Ishikawa (cell line): ENCODE results near the gene TNFRSF1A.

Source experiments
- CEBPB ChIP-seq: IDR thresholded peaks from 2 replicates; pipeline ENCODE4 v1.6.1; 2012
- CREB1 ChIP-seq: IDR thresholded peaks from 2 replicates; pipeline ENCODE4 v1.6.1; 2012; ENCODE audit warnings: low read depth
- EGR1 ChIP-seq: IDR thresholded peaks from 2 replicates; pipeline ENCODE4 v1.6.1; 2012
- EP300 ChIP-seq: IDR thresholded peaks from 2 replicates; pipeline ENCODE4 v1.6.1; 2012; ENCODE audit warnings: borderline replicate concordance
- FOXM1 ChIP-seq: IDR thresholded peaks from 2 replicates; pipeline ENCODE4 v1.6.1; 2012; ENCODE audit warnings: low read depth, borderline replicate concordance
- MAX ChIP-seq: IDR thresholded peaks from 2 replicates; pipeline ENCODE4 v1.6.1; 2012
- NFIC ChIP-seq: IDR thresholded peaks from 2 replicates; pipeline ENCODE4 v1.6.1; 2012
- RAD21 ChIP-seq: IDR thresholded peaks from 2 replicates; pipeline ENCODE4 v1.6.1; 2012; ENCODE audit warnings: low read depth
- REST ChIP-seq: IDR thresholded peaks from 2 replicates; pipeline ENCODE4 v1.6.1; 2012; ENCODE audit warnings: low read depth, mild to moderate bottlenecking
- TAF1 ChIP-seq: IDR thresholded peaks from 2 replicates; pipeline ENCODE4 v1.6.1; 2012; ENCODE audit warnings: low read depth, mild to moderate bottlenecking
- TCF12 ChIP-seq: IDR thresholded peaks from 2 replicates; pipeline ENCODE4 v1.6.1; 2012; ENCODE audit warnings: low read depth
- TEAD4 ChIP-seq: IDR thresholded peaks from 2 replicates; pipeline ENCODE4 v1.6.1; 2012
- USF1 ChIP-seq: IDR thresholded peaks from 2 replicates; pipeline ENCODE4 v1.6.1; 2012
- YY1 ChIP-seq: IDR thresholded peaks from 2 replicates; pipeline ENCODE4 v1.6.1; 2012; ENCODE audit warnings: low read depth
- ZBTB7A ChIP-seq: IDR thresholded peaks from 2 replicates; pipeline ENCODE4 v1.6.1; 2012; ENCODE audit warnings: low read depth

Gene TNFRSF1A

GRCh38 chr12:6362403-6362802 is 20.5 kb upstream of the TNFRSF1A start:
- TF ChIP-seq USF1 (no peak), CREB1 (no peak), RAD21 (no peak), ZBTB7A (no peak)

GRCh38 chr12:6361834-6362233 is 20.0 kb upstream of the TNFRSF1A start:
- TF ChIP-seq REST (no peak), CREB1 (no peak), MAX (peak; percentile 61; the same call in 1 of the 2 replicates), CEBPB (no peak), TAF1 (no peak), TCF12 (peak; percentile 79), RAD21 (peak; percentile 37), EGR1 (no peak), EP300 (peak; percentile 79), FOXM1 (peak; percentile 31; the same call in 1 of the 2 replicates), YY1 (no peak), ZBTB7A (no peak), TEAD4 (peak; percentile 61), NFIC (peak; percentile 82), USF1 (no peak)

GRCh38 chr12:6360578-6361490 is 19.0 kb upstream of the TNFRSF1A start:
- no peak for TF ChIP-seq CREB1
- TF ChIP-seq ZBTB7A, result no peak
- no peak for TF ChIP-seq RAD21
- TF ChIP-seq TAF1, result no peak
- no peak for TF ChIP-seq TEAD4
- no peak for TF ChIP-seq EGR1

- no peak for TF ChIP-seq MAX
- TF ChIP-seq FOXM1, result no peak
- no peak for TF ChIP-seq REST
- no peak for TF ChIP-seq TAF1
- TF ChIP-seq TEAD4, result no peak
- no peak for TF ChIP-seq ZBTB7A
- TF ChIP-seq CEBPB, result no peak
- TF ChIP-seq EP300, result no peak
- no peak for TF ChIP-seq TCF12
- TF ChIP-seq RAD21, result no peak
- no peak for TF ChIP-seq NFIC
- TF ChIP-seq USF1, result no peak
- no peak for TF ChIP-seq CREB1
- TF ChIP-seq YY1, result no peak
- TF ChIP-seq EGR1, result no peak
These were observed 18.2 kb upstream of the TNFRSF1A start for GRCh38 chr12:6360080-6360571.

- no peak for TF ChIP-seq ZBTB7A
- no peak for TF ChIP-seq FOXM1
- TF ChIP-seq EGR1, result no peak
These were observed 17.0 kb upstream of the TNFRSF1A start for GRCh38 chr12:6358881-6359280.
